Mesenchymal stem cell (in vitro differentiated cells and primary cell): Measurements from ENCODE around the gene AVPR2.
A peak's percentile ranks its signal among the peaks of the same experiment; 100 is the strongest.

Experiments
- DNase-seq: peaks from one replicate; pipeline ENCODE4 v3.0.0-alpha.2; 2013
- H2AFZ ChIP-seq: one replicate; pipeline ENCODE4 v1.6.1; 2013; ENCODE audit warnings: low read depth, mild to moderate bottlenecking, control low read depth, inconsistent platforms, low read length, moderate library complexity
- H2AK5ac ChIP-seq: 2 replicates; pipeline ENCODE4 v1.6.1; 2013; ENCODE audit warnings: low read length, moderate library complexity, mild to moderate bottlenecking, inconsistent platforms; ENCODE audit not compliant: severe bottlenecking
- H2BK120ac ChIP-seq: one replicate; pipeline ENCODE4 v1.6.1; 2013; ENCODE audit warnings: low read depth, mild to moderate bottlenecking, inconsistent platforms, low read length, moderate library complexity
- H2BK12ac ChIP-seq, 2 experiments: one replicate each; pipeline ENCODE4 v1.6.1; 2013; ENCODE audit warnings: inconsistent platforms in 2 of 2, low read length in 2 of 2, mild to moderate bottlenecking in 2 of 2, moderate library complexity in 2 of 2, control low read depth in 1 of 2
- H2BK15ac ChIP-seq: one replicate; pipeline ENCODE4 v1.6.1; 2013; ENCODE audit warnings: mild to moderate bottlenecking, low read depth, inconsistent platforms; ENCODE audit not compliant: poor library complexity, severe bottlenecking
- H2BK5ac ChIP-seq: 2 replicates; pipeline ENCODE4 v1.6.1; 2013; ENCODE audit warnings: low read depth, mild to moderate bottlenecking, low read length, control low read depth, inconsistent platforms; ENCODE audit not compliant: poor library complexity, severe bottlenecking
- H3K14ac ChIP-seq, 2 experiments: one replicate each; pipeline ENCODE4 v1.6.1; 2013; ENCODE audit warnings: inconsistent platforms in 2 of 2, low read length in 2 of 2, control low read depth in 1 of 2, mild to moderate bottlenecking in 1 of 2, moderate library complexity in 1 of 2
- H3K18ac ChIP-seq, 2 experiments: one replicate each; pipeline ENCODE4 v1.6.1; 2013; ENCODE audit warnings: inconsistent platforms in 2 of 2, low read length in 2 of 2, control low read depth in 1 of 2, low read depth in 1 of 2, mild to moderate bottlenecking in 1 of 2
- H3K23ac ChIP-seq, 2 experiments: one replicate each; pipeline ENCODE4 v1.6.1; 2013; ENCODE audit warnings: inconsistent platforms in 2 of 2, low read length in 2 of 2, mild to moderate bottlenecking in 2 of 2, moderate library complexity in 2 of 2, control low read depth in 1 of 2
- H3K27ac ChIP-seq: 2 replicates; pipeline ENCODE4 v1.5.1; 2013; ENCODE audit warnings: mild to moderate bottlenecking, moderate library complexity, low read length, control low read depth, inconsistent platforms; ENCODE audit not compliant: poor library complexity, severe bottlenecking
- H3K27me3 ChIP-seq, 2 experiments: 2 replicates each; pipeline versions ENCODE4 v1.6.1 to v1.7.0; 2013; ENCODE audit warnings: low read length in 2 of 2, mild to moderate bottlenecking in 2 of 2, moderate library complexity in 2 of 2, control low read depth in 1 of 2, inconsistent platforms in 1 of 2; ENCODE audit not compliant: control insufficient read depth in 1 of 2, insufficient read depth in 1 of 2
- H3K36me3 ChIP-seq, 2 experiments: 2 replicates each; pipeline versions ENCODE4 v1.6.1 to v1.7.0; 2013; ENCODE audit warnings: low read length in 2 of 2, control low read depth in 1 of 2, inconsistent platforms in 1 of 2, low read depth in 1 of 2, mild to moderate bottlenecking in 1 of 2; ENCODE audit not compliant: insufficient read depth in 2 of 2, control insufficient read depth in 1 of 2
- H3K4ac ChIP-seq, 2 experiments: one replicate each; pipeline ENCODE4 v1.6.1; 2013; ENCODE audit warnings: inconsistent platforms in 2 of 2, low read length in 2 of 2, mild to moderate bottlenecking in 2 of 2, moderate library complexity in 2 of 2, control low read depth in 1 of 2, low read depth in 1 of 2
- H3K4me1 ChIP-seq: 2 replicates; pipeline ENCODE4 v1.6.1; 2013; ENCODE audit warnings: low read depth, low read length, control low read depth; ENCODE audit not compliant: control insufficient read depth, insufficient read depth
- H3K4me2 ChIP-seq: 2 replicates; pipeline ENCODE4 v1.6.1; 2013; ENCODE audit warnings: low read length, mild to moderate bottlenecking, inconsistent platforms; ENCODE audit not compliant: poor library complexity, severe bottlenecking
- H3K4me3 ChIP-seq, 2 experiments: 2 replicates each; pipeline versions ENCODE4 v1.5.1 to v1.7.0; 2013; ENCODE audit warnings: low read length in 2 of 2, mild to moderate bottlenecking in 2 of 2, control low read depth in 1 of 2, low read depth in 1 of 2; ENCODE audit not compliant: insufficient read depth in 1 of 2
- H3K79me1 ChIP-seq: replicated peaks from 2 replicates; pipeline ENCODE4 v1.6.1; 2013; ENCODE audit warnings: mild to moderate bottlenecking, control low read depth, low read length, inconsistent platforms; ENCODE audit not compliant: poor library complexity, severe bottlenecking
- H3K9ac ChIP-seq: 2 replicates; pipeline ENCODE4 v1.7.0; 2013; ENCODE audit warnings: mild to moderate bottlenecking, low read length, moderate library complexity
- H3K9me3 ChIP-seq: 2 replicates; pipeline ENCODE4 v1.7.0; 2013; ENCODE audit warnings: mild to moderate bottlenecking, low read length; ENCODE audit not compliant: control insufficient read depth
- H4K8ac ChIP-seq: one replicate; pipeline ENCODE4 v1.6.1; 2013; ENCODE audit warnings: inconsistent platforms, mild to moderate bottlenecking, low read length, moderate library complexity
- H4K91ac ChIP-seq: one replicate; pipeline ENCODE4 v1.6.1; 2013; ENCODE audit warnings: mild to moderate bottlenecking, low read length, inconsistent platforms
- WGBS: methylation state at CpG from one replicate; pipeline ENCODE4 v1.1.7; 2013; ENCODE audit warnings: mixed read lengths; 5-methylcytosine and 5-hydroxymethylcytosine counted together

Gene AVPR2

DNA sequence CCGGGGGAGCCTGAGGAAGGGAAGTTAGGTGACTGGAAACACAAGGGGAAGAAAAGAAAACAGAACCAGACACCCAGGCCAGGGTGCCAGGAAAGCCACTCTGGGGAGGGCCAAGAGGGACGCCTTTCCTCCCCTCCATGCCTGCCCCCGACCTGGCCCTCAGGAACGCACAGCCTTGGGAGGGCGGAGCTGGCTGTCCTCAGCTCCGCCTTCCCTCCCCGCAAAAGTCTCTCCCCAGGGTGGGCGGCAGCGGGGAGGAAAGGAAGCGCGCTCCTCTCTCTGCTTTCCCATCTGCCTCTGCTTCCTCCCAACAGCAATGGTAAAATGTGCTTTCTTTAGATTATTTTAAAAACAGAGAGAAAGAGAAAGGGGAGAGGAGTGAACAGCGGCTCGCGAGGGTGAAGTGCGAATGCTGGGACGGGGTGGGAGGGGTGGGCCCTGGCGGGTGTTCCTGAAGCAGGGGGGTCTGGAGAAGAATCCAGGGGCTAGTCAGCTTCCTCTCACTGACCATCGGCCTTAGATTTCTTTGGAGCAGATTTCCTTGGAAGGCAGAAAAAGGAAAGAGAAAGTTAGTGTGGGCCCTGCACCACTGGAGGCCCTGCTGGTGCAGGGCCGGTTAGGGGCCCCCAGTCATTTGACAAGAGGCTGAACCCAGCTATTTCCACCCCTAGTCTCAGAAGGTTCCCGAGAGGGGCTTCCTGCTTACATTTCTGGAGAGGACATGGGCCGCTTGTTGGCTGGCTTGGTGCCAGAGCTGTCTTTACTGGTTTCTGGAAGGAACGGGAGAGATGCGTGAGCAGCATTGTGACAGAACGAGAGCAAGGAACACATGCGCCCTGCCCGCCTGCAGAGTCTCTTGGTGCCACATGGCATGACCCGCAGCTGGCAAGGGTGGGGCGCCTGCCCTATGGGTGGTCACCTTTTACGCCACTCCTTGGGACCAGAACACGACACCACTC lies 44.7 kb downstream of the AVPR2 start:
- H4K8ac ChIP-seq: peak overlapping the region; percentile 27
- H3K27ac ChIP-seq: peak overlapping the region; percentile 53
- H3K4ac ChIP-seq: peak overlapping the region in 1 of 2 experiments; percentile 24
- H2AFZ ChIP-seq: no peak overlapping the region
- no peak overlapping the region for H3K9ac ChIP-seq
- peak overlapping the region; percentile 49 for H2BK120ac ChIP-seq
- H2BK15ac ChIP-seq: no peak overlapping the region
- H3K36me3 ChIP-seq: peaks cover 62 to 74% of the 10 kb centered on the region in 2 experiments
- no peak for DNase-seq
- no peak overlapping the region for H3K18ac ChIP-seq
- H3K23ac ChIP-seq: no peak overlapping the region
- H4K91ac ChIP-seq: peak overlapping the region; percentile 27
- H3K14ac ChIP-seq: no peak overlapping the region
- H2AK5ac ChIP-seq: no peak overlapping the region
- no peak overlapping the region for H2BK5ac ChIP-seq
- H3K79me1 ChIP-seq: peaks cover 22% of the 10 kb centered on the region
- WGBS: 58% methylated on average over 14 of the region's 30 CpGs
- peaks cover 23% of the 10 kb centered on the region for H3K4me1 ChIP-seq
- no peak overlapping the region for H2BK12ac ChIP-seq
- H3K9me3 ChIP-seq: no peaks in the 10 kb centered on the region
- H3K4me3 ChIP-seq: no peak overlapping the region
- no peaks in the 10 kb centered on the region for H3K27me3 ChIP-seq
- H3K4me2 ChIP-seq: no peak overlapping the region

DNA sequence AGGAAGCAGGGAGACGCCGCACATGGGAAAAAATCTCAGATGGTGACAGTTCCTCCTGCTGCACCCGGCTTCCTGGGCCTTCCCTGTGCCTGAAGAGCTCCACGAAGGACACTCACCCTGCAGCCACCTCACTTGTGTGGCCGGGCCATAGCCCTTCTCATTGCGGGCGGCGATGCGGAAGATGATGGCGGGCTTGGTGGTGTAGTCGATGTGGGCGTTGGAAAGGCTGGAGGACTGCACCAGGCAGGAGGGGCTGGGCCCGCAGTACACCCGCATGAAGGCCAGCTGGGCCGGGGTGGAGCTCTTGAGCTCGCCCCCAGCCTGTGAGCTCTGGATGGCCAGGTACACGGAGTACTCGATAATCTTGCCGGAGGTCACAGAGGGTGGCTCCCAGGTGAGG lies 45.7 kb downstream of the AVPR2 start:
- peaks cover 71 to 84% of the 10 kb centered on the region in 2 experiments for H3K36me3 ChIP-seq
- peaks cover 22% of the 10 kb centered on the region for H3K79me1 ChIP-seq
- DNase-seq: no peak
- H3K27ac ChIP-seq: no peak overlapping the region
- H3K9me3 ChIP-seq: no peaks in the 10 kb centered on the region
- no peak overlapping the region for H3K4me3 ChIP-seq
- no peak overlapping the region for H2AK5ac ChIP-seq
- H2BK5ac ChIP-seq: no peak overlapping the region
- H3K4ac ChIP-seq: no peak overlapping the region
- H4K8ac ChIP-seq: no peak overlapping the region
- no peak overlapping the region for H2BK12ac ChIP-seq
- H3K14ac ChIP-seq: no peak overlapping the region
- H3K27me3 ChIP-seq: no peaks in the 10 kb centered on the region
- H3K4me2 ChIP-seq: no peak overlapping the region
- H2BK120ac ChIP-seq: no peak overlapping the region
- H2AFZ ChIP-seq: no peak overlapping the region
- H3K4me1 ChIP-seq: peaks cover 17% of the 10 kb centered on the region
- no peak overlapping the region for H3K23ac ChIP-seq
- WGBS: 89% methylated on average over 19 of the region's 19 CpGs
- H3K9ac ChIP-seq: no peak overlapping the region
- H4K91ac ChIP-seq: no peak overlapping the region
- H3K18ac ChIP-seq: no peak overlapping the region
- H2BK15ac ChIP-seq: no peak overlapping the region

DNA sequence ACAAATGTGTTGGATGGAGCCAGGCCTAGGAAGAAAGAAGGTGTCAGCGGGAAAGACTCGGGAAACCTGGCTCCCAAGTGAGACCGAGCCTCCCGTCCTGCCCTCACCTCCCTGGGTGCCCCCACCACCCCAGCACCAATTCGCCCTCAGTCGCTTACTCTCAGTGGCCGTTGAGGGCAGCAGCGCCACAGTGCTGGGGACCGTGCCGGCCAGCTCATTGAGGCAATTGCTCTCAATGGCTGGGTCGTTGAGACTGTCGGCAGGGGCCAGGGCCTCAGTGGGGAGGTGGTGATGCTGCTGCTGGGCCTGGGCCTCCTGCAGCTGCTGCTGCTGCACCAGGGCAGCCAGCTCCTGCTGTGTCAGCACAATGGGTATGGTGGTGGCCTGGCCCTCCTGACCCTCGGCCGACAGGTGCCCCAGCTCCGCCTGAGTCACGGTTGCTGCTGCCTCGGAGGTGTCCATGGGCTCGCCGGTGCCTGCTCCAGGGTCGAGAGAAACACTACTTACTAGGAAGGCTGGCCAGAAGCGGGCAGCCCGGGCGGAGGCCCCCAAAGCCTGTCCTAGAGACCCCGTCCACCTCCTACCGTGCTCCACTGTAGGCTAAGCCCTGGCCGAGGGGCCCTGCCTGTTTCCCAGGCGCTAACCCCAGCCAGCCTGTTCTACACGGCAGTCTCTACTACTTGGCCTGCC lies 47.4 kb downstream of the AVPR2 start:
- peaks cover 88 to 93% of the 10 kb centered on the region in 2 experiments for H3K36me3 ChIP-seq
- no peak overlapping the region for H2BK12ac ChIP-seq
- H3K23ac ChIP-seq: no peak overlapping the region
- H2AFZ ChIP-seq: no peak overlapping the region
- peaks cover 17% of the 10 kb centered on the region for H3K4me1 ChIP-seq
- H3K18ac ChIP-seq: no peak overlapping the region
- no peak overlapping the region for H2BK5ac ChIP-seq
- H3K9me3 ChIP-seq: no peaks in the 10 kb centered on the region
- WGBS: 96% methylated on average over 22 of the region's 28 CpGs
- no peak overlapping the region for H3K4me2 ChIP-seq
- no peak overlapping the region for H3K9ac ChIP-seq
- H2BK120ac ChIP-seq: no peak overlapping the region
- no peak overlapping the region for H2BK15ac ChIP-seq
- no peak overlapping the region for H4K8ac ChIP-seq
- no peak for DNase-seq
- no peak overlapping the region for H3K27ac ChIP-seq
- no peak overlapping the region for H4K91ac ChIP-seq
- H3K27me3 ChIP-seq: no peaks in the 10 kb centered on the region
- H2AK5ac ChIP-seq: no peak overlapping the region
- H3K79me1 ChIP-seq: peaks cover 22% of the 10 kb centered on the region
- H3K4me3 ChIP-seq: no peak overlapping the region
- H3K4ac ChIP-seq: no peak overlapping the region
- no peak overlapping the region for H3K14ac ChIP-seq

DNA sequence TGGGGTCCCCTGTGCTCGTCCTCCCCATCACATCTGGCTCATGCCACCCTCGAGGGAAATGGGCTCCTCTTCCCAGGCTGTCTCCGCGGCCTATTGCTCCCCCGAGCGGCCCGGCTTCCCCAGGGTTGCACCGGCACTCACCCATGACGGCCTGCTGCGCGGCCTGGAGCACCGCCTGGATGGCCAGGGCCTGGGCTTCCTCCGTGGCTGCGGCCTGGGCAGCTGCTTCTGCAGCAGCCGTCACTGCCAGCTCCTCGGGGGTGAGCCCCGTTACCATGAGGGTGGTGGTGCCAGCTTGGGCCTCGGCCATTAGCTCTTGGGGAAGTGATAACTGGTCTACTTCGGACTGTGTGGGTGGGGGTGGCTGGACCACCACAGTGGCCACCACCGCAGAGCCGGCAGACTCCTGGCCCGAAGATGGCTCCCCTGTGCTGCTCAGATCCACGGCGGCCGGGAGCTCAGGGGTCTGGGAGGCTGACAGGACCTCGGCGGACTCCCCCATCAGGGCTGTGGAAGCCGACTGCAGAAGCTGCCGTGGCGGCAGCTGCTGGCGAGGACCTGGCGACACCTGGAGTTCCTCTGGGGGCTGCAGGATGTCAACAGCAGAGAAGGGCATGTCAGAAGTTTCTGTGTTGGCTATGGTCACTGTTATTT lies 48.0 kb downstream of the AVPR2 start:
- H2BK12ac ChIP-seq: no peak overlapping the region
- H3K4me2 ChIP-seq: no peak overlapping the region
- H3K14ac ChIP-seq: no peak overlapping the region
- H3K9me3 ChIP-seq: no peaks in the 10 kb centered on the region
- peak overlapping the region; percentile 58 for H2AK5ac ChIP-seq
- H3K4ac ChIP-seq: no peak overlapping the region
- WGBS: 96% methylated on average over 23 of the region's 32 CpGs
- H3K27ac ChIP-seq: no peak overlapping the region
- no peak overlapping the region for H3K9ac ChIP-seq
- H3K4me3 ChIP-seq: no peak overlapping the region
- H3K23ac ChIP-seq: no peak overlapping the region
- no peak overlapping the region for H2BK5ac ChIP-seq
- H3K36me3 ChIP-seq: peaks cover 94 to 96% of the 10 kb centered on the region in 2 experiments
- H4K8ac ChIP-seq: no peak overlapping the region
- H4K91ac ChIP-seq: no peak overlapping the region
- no peak overlapping the region for H2BK15ac ChIP-seq
- H3K27me3 ChIP-seq: no peaks in the 10 kb centered on the region
- H3K18ac ChIP-seq: no peak overlapping the region
- H2BK120ac ChIP-seq: no peak overlapping the region
- no peak overlapping the region for H2AFZ ChIP-seq
- H3K79me1 ChIP-seq: peaks cover 22% of the 10 kb centered on the region
- no peak for DNase-seq
- H3K4me1 ChIP-seq: peaks cover 15% of the 10 kb centered on the region
